ENCODE data around the gene CHIT1. TPM values are rescaled to one million over a fixed set of nuclear protein-coding genes. Genes with fewer than 3 reads are reported as not detected.

The CHIT1 gene
- total RNA-seq = 0.18 TPM in 1 of 2 replicates, not detected in the other

DNA sequence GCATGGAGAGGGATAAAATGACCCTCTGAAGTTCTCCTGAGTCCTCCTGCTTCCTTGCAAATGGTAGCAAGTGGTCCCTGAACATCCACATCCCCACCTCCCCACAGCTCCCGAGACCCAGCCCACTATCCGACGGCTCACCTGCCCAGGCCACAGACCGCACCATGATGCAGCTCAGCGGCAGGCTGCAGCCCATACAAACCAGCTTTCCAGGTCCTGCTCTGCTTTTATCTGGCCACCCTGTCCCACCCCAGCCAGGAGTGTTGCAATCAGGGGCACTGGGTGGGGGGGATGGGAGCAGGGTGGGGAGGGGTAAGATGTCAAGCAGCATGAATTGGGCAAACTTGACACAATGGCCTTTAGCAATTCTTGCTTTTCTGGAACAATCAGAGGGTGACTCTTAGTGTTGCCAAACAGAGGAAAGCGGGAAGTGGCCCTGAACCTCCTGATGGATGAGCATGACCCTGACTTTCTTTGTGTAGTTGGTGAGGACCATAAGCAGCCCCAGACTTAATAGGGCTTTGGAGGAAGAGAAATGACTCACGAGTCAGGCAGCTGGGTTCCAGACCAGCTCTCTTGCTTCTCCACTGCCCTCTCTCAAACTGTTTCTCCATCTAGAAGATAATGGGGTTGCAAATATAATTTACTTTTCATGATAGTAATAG, at the start of gene CHIT1:
CHIT1 (minus strand) TSS at position 203 of the 665 bp plus-strand sequence; CDS start at position 166, 37 bp downstream.

GRCh38 chr1:203186446-203187303, 42.8 kb downstream of the CHIT1 start, which contains the start of gene CHI3L1:
Gene CHI3L1, minus strand, starts transcription at chr1:203186704. Its CDS starts 81 bp downstream, at chr1:203186623.

GRCh38 chr1:203175237-203175826, 54.1 kb downstream of the CHIT1 start, which contains the start of gene MYBPH:
Gene MYBPH, minus strand, starts transcription at chr1:203175826. Its CDS starts 71 bp downstream, at chr1:203175755.

Other genes with a start within 250 kb of the CHIT1 start
- 77.9 and 106 TPM in 2 replicates for gene TMEM183A, start 222.3 kb downstream of the CHIT1 start, total RNA-seq
- gene PPFIA4, start 203.2 kb downstream of the CHIT1 start, total RNA-seq = 5.3 and 35.9 TPM in 2 replicates
- gene MYOG, start 143.7 kb downstream of the CHIT1 start, total RNA-seq = not detected in 2 replicates
- 16.5 and 19.5 TPM in 2 replicates for gene ADORA1, start 101.9 kb downstream of the CHIT1 start, total RNA-seq
- gene MYBPH, start 53.8 kb downstream of the CHIT1 start, total RNA-seq = 0.09 and 0.14 TPM in 2 replicates
- gene CHI3L1, start 43.0 kb downstream of the CHIT1 start, total RNA-seq = 14.5 and 35.3 TPM in 2 replicates
- 8.0 and 17.4 TPM in 2 replicates for gene BTG2, start 75.8 kb upstream of the CHIT1 start, total RNA-seq
- gene FMOD, start 121.4 kb upstream of the CHIT1 start, total RNA-seq = 10.0 and 60.8 TPM in 2 replicates
- 0.14 and 0.37 TPM in 2 replicates for gene PRELP, start 246.1 kb upstream of the CHIT1 start, total RNA-seq

Data from smooth muscle cell of bladder (primary cell).